Testis (tissue), 3 donors: ENCODE measurements around the gene TMEM106A. TPM values are rescaled to one million over a fixed set of nuclear protein-coding genes. Genes with fewer than 3 reads are reported as not detected.
"Not testable (repeated sequence)": the region's sequence is repeated elsewhere in the genome, so short reads cannot be mapped to it uniquely, and the experiment has no call there.

ENCODE experiments used
- DNase-seq: peaks from one replicate; pipeline ENCODE4 v3.0.0-alpha.2; 2019
- H3K27ac ChIP-seq, 2 donors: fragments of 200-600 bp; sonication (generic); one replicate each; pipeline ENCODE4 v1.5.1; 2019
- H3K27me3 ChIP-seq: fragments of 200-600 bp; sonication (generic); one replicate; pipeline ENCODE4 v1.5.1; 2019
- H3K36me3 ChIP-seq: fragments of 200-600 bp; sonication (generic); one replicate; pipeline ENCODE4 v1.5.1; 2017; ENCODE audit warnings: low read depth; ENCODE audit errors: missing control alignments
- H3K4me1 ChIP-seq: fragments of 200-600 bp; sonication (generic); one replicate; pipeline ENCODE4 v1.5.1; 2019
- H3K4me3 ChIP-seq, 2 donors: fragments of 200-600 bp; sonication (generic); one replicate each; pipeline ENCODE4 v1.5.1; 2017 to 2019
- H3K9me3 ChIP-seq: fragments of 200-600 bp; sonication (generic); one replicate; pipeline ENCODE4 v1.5.1; 2017
- CTCF ChIP-seq, 3 experiments: fragments of 450-650 bp in 2 of 3; fragments of 200-600 bp in 1 of 3; sonication (generic) in 1 of 3; IDR thresholded peaks; one replicate each; pipeline ENCODE4 v1.5.1; 2016 to 2019; ENCODE audit warnings: antibody characterized with exemption in 3 of 3, mild to moderate bottlenecking in 2 of 3, moderate library complexity in 1 of 3
- POLR2A ChIP-seq: fragments of 450-650 bp; IDR thresholded peaks from one replicate; pipeline ENCODE4 v1.6.1; 2017; ENCODE audit warnings: antibody characterized with exemption, mild to moderate bottlenecking, moderate library complexity
- WGBS, 2 donors: methylation state at CpG; one replicate each; pipeline ENCODE4 v1.1.5; 2018; 5-methylcytosine and 5-hydroxymethylcytosine counted together
- intact Hi-C: fragments of 100-400 bp; cut with DNase I; formaldehyde crosslinking; loops from one replicate; pipeline ENCODE4 v1.15.1; 2023; ENCODE audit warnings: low total_unique reads
- polyA plus RNA-seq: library from polyadenylated mRNA; stranded (reverse); fragments of 350-450 nt; fragmentation: Illumina TruSeq; extraction: RNeasy Lipid Tissue Mini Kit (QIAGEN cat#74804); gene quantifications from one replicate; pipeline ENCODE4 v1.2.3, GENCODE V29; 2014; ENCODE audit warnings: low read depth, low replicate concordance; ENCODE audit not compliant: insufficient read depth
- total RNA-seq, 2 donors: library from RNA; depleted of rRNA; stranded (reverse); fragments of >200 nt; gene quantifications; one replicate each; pipeline ENCODE4 v1.2.3, GENCODE V29; 2016

TMEM106A gene
- total and polyA plus RNA-seq, 3 donors from 2014 or later = 8.4 to 11.8 (median 8.7) TPM

- intact Hi-C loops = no loop called here
- H3K36me3 ChIP-seq = no peaks in the 10 kb centered on the region
- no peak overlapping the region for H3K27ac ChIP-seq
- TF ChIP-seq POLR2A = no peak
- TF ChIP-seq CTCF (IDR thresholded peaks at IDR 0.05) = no peak
- no peak for DNase-seq
- no peak overlapping the region for H3K4me3 ChIP-seq
- 83 to 92% methylated on average over 3 of the region's 3 CpGs for WGBS, 2 donors
- H3K9me3 ChIP-seq = no peaks in the 10 kb centered on the region
- no peaks in the 10 kb centered on the region for H3K27me3 ChIP-seq
- no peaks in the 10 kb centered on the region for H3K4me1 ChIP-seq
These were observed 27.8 kb upstream of the TMEM106A start for GRCh38 chr17:43183921-43184320.

GRCh38 chr17:43186656-43187055 lies 25.0 kb upstream of the TMEM106A start:
- H3K27ac ChIP-seq, intact Hi-C loops, DNase-seq, H3K36me3 ChIP-seq, H3K27me3 ChIP-seq, H3K9me3 ChIP-seq, H3K4me3 ChIP-seq, H3K4me1 ChIP-seq: not testable (repeated sequence)
- WGBS, 2 donors = 82 to 88% methylated on average over 5 of the region's 5 CpGs

GRCh38 chr17:43193251-43193650 lies 18.4 kb upstream of the TMEM106A start:
- TF ChIP-seq CTCF (IDR thresholded peaks at IDR 0.05) = no peak
- TF ChIP-seq POLR2A = no peak
- no peaks in the 10 kb centered on the region for H3K4me1 ChIP-seq
- no peaks in the 10 kb centered on the region for H3K9me3 ChIP-seq
- WGBS, 2 donors = 51 to 60% methylated on average over 5 of the region's 5 CpGs
- DNase-seq = no peak
- no peaks in the 10 kb centered on the region for H3K27me3 ChIP-seq
- H3K27ac ChIP-seq = no peak overlapping the region
- intact Hi-C loops = no loop called here
- no peaks in the 10 kb centered on the region for H3K36me3 ChIP-seq
- H3K4me3 ChIP-seq = no peak overlapping the region

GRCh38 chr17:43199633-43200032 lies 12.0 kb upstream of the TMEM106A start:
- 74 to 88% methylated on average over 2 of the region's 2 CpGs for WGBS, 2 donors
- no peak for TF ChIP-seq CTCF (IDR thresholded peaks at IDR 0.05)
- TF ChIP-seq POLR2A = no peak
- H3K4me3 ChIP-seq = no peak overlapping the region
- H3K27me3 ChIP-seq = no peaks in the 10 kb centered on the region
- H3K36me3 ChIP-seq = no peaks in the 10 kb centered on the region
- H3K4me1 ChIP-seq = no peaks in the 10 kb centered on the region
- no peak overlapping the region for H3K27ac ChIP-seq
- no peaks in the 10 kb centered on the region for H3K9me3 ChIP-seq
- no peak for DNase-seq
- intact Hi-C loops = no loop called here

- no peak for DNase-seq
- no peak overlapping the region for H3K4me3 ChIP-seq
- TF ChIP-seq POLR2A (no peak), CTCF (IDR thresholded peaks at IDR 0.05) (no peak)
- intact Hi-C loops = no loop called here
- no peaks in the 10 kb centered on the region for H3K36me3 ChIP-seq
- no peaks in the 10 kb centered on the region for H3K4me1 ChIP-seq
- no peak overlapping the region for H3K27ac ChIP-seq
- 80 to 86% methylated on average over 4 of the region's 4 CpGs for WGBS, 2 donors
- no peaks in the 10 kb centered on the region for H3K9me3 ChIP-seq
- H3K27me3 ChIP-seq = no peaks in the 10 kb centered on the region
These were observed 11.5 kb upstream of the TMEM106A start for GRCh38 chr17:43200127-43200526.

GRCh38 chr17:43203013-43203412 lies 8.7 kb upstream of the TMEM106A start:
- H3K36me3 ChIP-seq, intact Hi-C loops: not testable (repeated sequence)
- 92 to 96% methylated on average over 3 of the region's 3 CpGs for WGBS, 2 donors

More at GRCh38 chr17:43203013-43203412, 8.7 kb upstream of the TMEM106A start:
- H3K4me3 ChIP-seq, DNase-seq, H3K27me3 ChIP-seq, H3K4me1 ChIP-seq, H3K9me3 ChIP-seq, H3K27ac ChIP-seq: not testable (repeated sequence)
